GM12873 (cell line): ENCODE results near the gene PCDHGA5.

Experiments used
- CTCF ChIP-seq: IDR thresholded peaks from 2 replicates; pipeline ENCODE4 v1.5.1; 2012; ENCODE audit warnings: low read depth, mild to moderate bottlenecking, moderate library complexity, low read length, control low read depth; ENCODE audit not compliant: insufficient read depth; ENCODE audit errors: missing control alignments

PCDHGA5 gene

DNA sequence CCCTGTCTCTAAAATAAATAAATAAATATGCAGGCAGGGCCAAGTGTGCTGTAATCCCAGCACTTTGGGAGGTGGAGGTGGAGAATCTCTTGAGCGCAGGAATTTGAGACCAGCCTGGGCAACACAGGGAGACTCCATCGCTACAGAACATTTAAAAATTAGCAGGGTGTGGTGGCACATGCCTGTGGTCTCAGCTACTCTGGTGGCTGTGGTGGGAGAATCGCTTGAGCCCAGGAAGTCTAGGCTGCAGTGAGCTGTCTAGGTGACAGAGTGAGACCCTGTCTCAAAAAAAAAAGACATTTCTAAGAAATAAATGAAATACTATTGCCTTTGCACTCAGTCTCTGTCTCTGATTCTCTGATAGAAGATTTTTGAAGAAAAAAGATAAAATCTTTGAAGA, 47.6 kb downstream of the PCDHGA5 start:
- no peak for TF ChIP-seq CTCF

GRCh38 chr5:141412854-141413539, 49.0 kb downstream of the PCDHGA5 start, which contains the start of gene PCDHGA10:
Gene PCDHGA10, plus strand, starts transcription at chr5:141412987. Its CDS starts 189 bp downstream, at chr5:141413176.
- peak; percentile 69 for TF ChIP-seq CTCF

DNA sequence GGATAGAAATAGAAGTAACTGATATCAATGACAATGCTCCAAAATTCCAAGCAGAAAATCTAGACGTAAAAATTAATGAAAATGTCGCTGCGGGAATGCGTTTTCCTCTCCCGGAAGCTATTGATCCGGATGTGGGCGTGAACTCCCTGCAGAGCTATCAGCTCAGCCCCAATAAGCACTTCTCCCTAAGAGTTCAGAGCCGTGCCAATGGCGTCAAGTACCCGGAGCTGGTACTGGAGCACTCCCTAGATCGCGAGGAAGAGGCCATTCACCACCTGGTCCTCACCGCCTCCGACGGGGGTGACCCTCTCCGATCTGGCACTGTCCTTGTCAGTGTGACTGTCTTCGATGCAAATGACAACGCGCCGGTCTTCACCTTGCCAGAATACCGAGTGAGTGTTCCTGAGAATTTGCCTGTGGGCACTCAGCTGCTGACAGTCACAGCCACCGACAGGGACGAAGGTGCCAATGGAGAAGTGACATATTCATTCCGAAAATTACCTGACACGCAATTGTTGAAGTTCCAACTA, 49.6 kb downstream of the PCDHGA5 start:
- no peak for TF ChIP-seq CTCF
